Measurements from ENCODE around the gene CDK2AP2.
"Not testable (repeated sequence)": the region's sequence is repeated elsewhere in the genome, so short reads cannot be mapped to it uniquely, and the experiment has no call there.

The CDK2AP2 gene

DNA sequence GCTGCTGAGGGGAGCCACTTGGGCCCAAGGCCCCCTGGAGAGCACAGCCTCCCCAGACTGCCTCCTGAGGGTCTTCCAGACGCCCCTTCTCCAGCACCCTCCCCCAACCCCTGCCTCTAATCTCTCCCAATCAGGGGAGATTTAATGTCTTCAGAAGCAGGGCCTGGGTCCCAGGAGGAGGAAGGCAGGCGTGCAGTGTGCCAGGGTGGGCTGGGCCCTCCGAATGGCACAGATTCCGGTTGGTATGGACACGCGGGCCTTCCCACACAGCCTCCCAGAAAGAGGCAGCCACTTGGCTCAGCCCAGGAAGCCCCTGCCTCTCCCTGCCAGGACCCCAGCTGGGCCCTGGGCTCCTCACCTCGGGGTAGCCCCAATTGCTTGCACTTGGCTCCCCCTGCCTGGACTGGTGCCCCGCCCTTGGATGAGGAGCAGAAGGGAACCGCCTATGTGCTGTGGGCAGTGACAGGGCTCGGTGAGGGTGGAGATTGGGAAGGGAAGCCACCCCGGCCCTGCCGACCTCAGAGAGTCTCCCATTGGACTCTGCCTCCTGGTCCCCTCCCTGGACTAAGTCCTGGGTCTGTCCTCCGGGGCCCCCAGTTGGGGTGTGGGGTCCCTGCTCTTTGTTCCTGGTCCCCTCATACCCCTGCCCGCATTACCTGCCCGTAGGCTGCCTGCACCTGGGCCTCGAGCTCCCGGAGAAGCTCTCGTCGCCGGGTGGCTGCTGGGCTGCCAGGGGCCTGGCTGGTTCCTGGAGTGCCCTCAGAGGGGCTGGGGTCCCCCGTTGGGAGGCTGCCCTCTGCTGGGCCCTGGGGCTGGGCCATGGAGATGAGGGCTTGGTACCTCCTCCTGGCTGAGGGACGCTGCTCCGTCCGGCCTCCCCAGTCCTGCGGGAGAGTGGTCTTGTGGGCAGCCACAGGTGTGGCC, 15.9 kb upstream of the CDK2AP2 start:
- no peak for DNase-seq

DNA sequence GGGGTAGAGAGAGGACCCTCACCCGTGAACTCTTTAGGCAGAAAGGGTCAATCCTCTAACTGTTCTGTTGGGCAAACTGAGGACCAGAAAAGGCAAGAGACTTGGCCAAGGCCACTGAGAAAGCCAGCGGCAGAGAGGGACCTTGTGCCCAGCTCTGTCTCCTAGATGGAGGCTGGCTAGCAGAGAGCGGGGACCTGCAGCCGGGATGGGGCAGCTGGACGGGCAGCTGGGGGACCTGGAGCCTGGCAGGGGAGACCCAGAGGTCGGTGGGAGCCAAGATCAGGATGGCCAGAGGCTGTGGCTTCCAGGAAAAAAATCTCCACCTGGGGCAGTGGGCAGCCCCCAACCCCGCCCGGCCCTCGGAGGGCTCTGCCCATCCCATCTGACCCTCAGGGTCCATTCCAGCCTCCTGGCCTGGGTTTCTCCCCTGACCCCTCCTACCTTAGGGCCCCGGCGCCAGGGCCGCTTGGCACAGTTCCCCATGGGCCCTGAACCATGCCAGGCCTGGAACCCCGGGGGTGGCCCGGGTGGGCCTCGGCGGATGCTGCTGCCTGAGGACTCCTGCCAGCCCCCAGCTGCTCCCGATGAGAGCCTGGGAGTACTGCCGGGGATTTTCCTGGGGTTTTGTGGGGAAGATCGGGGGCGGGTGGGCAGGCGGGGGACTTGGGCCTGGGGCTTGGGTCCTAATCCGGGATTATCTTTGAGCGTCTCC, 15.0 kb upstream of the CDK2AP2 start, which contains the start of gene CABP2:
TSS of gene CABP2 (minus strand) at position 603 of the 712 bp plus-strand sequence. CDS start at position 483, 120 bp downstream.
- DNase-seq: peak; percentile 12 to 39

DNA sequence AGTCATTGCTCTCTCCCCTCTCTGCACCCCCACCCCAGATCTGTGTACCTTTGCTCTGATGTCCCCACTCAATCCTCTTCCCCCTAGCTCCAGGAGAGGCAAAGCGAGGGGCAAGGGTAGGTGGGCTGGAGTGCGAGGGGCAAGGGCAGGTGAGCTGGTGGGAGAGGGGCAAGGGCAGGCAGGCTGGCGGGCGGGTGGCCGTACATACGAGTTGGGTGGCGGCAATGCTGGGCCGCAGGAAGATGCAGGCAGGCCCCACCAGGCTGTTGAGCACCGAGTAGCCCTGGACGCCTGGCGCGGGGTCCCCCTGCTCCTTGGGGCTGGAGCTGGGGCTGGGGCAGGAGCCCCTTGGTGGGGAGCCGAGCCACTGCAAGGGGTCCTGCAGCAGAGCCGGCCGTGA, 14.4 kb upstream of the CDK2AP2 start:
- DNase-seq: no peak

DNA sequence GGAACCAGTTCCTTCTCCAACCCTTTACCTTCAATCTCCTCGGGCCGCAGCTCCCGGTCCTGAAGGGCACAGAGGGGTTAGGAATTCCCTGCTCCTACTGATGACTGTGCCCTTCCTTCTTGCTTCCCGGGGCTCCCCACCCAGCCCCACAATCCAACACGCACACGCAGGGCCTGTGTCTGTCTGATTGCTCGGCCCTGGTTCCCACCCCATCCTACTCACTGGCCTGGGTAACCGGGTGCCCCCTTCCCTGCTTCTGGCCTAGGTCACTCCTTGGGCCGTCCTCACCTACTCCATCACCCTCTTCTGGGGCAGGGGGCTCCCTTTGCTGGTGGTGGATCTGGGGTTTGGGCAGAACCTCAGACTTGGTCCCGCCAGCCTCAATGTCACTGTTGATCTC, 14.0 kb upstream of the CDK2AP2 start:
- no peak for DNase-seq

DNA sequence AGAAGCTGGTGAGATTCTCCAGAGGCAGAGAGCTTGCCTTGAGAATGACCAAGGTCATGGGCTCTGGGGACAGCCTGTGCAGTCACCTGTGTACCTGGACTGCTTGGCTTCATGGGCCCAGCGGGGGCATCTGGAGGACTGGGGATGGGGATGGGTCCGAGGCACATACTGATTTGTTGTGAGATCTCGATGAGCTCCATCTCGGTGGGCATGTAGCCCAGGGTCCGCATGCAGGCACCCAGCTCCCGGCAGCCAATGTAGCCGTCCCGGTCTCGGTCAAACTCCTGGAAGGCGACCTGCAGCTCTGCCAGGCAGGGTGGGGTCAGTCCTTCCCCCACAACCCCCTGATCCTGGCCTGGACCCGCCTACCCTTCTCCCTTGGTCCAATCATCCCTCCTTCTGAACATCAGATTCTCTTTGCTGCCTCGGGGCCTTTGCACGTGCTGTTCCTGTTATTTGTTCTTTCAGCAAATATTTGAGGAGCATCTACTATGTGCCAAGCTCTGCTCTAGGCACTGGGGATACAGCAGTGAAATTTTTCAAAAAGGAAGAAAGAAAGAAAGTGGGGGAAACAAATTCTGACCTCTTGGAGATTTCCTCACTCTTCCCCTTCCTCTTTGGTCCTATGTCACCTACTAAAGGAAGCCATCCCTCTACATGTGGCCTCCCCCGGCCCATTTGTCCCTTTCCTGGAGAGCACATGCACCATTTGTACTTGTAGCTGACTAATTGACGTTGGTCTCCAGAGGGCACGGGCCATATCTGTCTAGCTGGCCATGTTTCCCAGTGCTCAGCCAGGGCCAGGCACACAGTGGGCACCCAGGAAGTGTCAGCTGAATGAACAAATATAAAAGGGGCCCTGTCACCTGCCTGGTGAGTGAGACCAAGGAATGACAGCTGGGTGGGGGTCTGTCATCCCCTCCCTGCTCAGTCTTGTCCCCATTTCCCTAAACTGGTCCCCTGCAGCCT, 13.2 kb upstream of the CDK2AP2 start:
- no peak for DNase-seq

DNA sequence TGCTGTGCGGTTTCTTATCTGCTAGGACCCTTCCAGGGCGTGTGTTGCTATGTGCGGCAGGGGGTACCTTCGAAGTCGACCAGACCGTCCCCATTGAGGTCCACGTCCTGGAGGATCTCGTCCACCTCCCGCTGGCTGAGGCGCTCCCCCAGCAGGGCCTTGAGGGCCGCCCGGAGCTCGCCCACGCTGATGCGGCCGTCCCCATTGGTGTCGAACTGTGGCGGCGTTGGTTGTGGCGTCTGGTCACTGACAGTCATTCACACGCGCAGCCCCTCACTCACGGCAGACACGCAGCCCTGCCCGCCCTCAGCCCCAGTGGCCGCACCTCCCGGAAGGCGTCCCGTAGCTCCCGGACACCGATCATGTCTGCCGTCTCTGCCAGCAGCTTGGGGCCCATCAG, 11.8 kb upstream of the CDK2AP2 start:
- no peak for DNase-seq

DNA sequence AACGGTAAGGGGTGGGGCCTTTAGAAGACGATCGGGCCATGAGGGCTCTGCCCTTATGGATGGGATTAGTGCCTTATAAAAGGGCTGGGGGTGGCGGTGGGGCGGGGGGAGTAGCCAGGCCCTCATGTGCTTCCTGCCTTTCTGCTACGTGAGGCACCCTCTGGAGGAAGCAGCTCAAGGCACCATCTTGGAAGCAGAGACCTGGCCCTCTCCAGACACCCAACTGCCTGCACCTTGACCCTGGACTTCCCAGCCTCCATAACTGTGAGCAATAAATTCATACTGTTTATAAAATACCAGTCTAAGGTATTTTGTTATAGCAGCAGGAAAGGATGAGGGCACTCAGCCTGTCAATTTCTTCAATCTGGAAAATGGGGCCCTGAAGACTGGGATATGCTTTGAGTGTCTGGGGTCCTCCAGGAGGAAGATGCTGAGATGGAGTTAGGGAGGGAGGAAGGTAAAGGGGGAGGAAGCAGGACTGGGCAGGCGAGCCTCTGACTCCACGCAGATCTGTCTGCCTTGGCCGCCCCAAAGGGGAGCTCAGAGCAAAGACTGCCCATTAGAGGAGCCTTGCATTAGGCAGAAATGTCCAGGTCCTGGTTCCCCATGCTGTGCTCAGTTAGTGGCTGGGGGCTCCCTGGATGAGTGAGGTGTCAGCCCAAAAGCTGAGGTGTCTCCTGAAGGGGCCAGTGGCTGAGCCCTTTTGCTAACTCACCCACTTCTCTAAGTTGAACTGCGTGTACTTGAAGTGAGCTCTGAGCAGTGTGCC, 10.0 kb upstream of the CDK2AP2 start:
- peak in 1 of 2 experiments; percentile 31 for DNase-seq

DNA sequence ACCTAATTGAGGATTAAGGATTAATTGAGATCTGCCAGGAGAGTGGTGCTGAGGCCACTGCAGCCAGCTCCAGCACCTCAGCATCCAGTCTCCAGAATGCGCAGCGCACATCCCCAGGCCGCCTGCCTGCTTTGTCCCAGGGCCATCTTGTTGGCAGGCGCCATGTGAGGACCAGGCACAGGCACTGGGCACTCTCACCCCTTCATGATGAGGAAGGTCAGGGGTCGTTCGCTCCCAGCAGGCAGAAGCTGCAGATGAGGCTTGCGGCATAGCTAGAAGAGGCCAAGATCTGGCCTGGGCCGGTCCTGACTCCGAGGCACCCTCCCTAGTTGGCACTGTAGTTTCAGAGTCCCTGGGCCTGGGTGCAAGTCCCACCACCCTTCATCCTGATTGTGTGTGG, 8.8 kb upstream of the CDK2AP2 start:
- DNase-seq: no peak

DNA sequence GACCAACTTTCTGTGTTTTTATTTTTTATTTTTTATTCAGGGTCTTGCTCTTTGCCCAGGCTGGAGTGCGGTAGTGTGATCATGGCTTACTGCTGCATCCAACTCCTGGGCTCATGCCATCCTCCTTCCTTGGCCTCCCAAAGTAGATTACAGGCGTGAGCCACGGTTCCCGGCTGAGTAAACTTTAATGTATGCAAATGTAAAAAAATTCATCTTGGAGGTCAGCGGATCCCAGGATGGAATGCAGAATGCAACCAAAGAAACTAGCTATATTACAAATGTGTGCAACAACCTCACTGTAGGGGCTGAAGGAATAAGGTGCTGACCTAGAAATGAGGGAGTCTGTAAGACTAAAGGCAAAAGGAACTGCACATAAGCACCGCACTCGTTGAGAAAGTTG, 6.2 kb upstream of the CDK2AP2 start:
- DNase-seq: no peak

DNA sequence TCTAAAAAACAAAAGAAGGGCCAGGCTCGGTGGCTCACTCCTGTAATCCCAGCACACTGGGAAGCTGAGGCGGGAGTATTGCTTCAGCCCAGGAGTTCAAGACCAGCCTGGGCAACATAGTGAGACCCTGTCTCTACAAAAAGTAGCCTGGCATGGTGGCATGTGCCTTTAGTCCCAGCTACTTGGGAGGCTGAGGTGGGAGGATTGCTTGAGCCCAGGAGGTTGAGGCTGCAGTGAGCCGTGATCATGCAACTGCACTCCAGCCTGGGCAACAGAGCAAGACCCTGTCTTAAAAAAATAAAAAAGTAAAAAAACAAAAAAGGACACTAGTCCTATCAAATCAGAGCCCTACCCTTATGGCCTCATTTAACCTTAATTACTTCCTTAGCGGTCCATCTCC, 3.6 kb upstream of the CDK2AP2 start:
- not testable (repeated sequence) for DNase-seq

DNA sequence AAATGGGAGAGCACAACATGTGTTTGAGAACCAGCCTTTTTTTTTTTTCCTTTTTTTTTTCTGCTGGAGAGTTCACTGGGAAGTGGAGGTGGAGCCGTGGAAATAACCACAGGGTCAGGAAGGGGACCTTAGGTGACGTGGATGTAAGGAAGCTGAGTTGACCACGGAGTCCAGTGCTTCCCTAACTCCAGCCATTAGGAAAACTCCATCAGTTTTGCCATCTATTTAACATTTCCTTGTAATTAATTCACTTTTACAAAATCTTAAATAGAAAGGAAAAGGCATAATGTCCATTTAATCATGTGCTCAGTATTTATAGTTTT, 2.0 kb upstream of the CDK2AP2 start:
- DNase-seq: no peak

DNA sequence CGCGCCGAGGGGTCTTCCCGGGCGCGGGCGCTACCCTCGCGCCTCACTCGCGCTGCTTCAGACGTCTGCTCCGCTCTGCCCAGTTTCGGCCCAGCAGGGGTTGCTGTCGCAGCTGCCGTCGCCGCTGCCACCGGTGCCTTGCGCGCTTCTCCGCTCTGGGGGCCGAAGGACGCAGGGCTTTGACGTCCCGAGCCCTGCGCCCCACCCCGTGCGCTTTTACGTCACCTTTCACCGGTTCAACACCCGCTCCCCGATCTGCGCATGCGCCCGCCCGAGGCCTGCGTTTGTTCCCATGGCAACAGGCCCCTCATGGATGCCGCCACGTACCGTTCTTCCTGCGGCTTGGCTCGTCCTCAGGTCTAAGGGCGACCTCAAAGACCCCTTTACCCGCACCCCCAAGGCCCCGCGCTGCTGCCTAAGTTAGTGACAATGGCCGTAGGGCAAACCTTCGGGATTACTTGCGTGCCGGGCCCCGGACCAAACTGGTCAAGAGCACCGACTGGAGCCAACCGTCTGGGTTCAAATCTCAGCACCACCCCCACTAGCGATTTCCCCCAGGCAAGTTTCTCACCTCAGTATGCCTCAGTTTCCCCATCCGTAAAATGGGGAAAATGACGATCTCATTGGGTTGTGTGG, 642 bp upstream of the CDK2AP2 start:
- peak; percentile 91 to 96 for DNase-seq

DNA sequence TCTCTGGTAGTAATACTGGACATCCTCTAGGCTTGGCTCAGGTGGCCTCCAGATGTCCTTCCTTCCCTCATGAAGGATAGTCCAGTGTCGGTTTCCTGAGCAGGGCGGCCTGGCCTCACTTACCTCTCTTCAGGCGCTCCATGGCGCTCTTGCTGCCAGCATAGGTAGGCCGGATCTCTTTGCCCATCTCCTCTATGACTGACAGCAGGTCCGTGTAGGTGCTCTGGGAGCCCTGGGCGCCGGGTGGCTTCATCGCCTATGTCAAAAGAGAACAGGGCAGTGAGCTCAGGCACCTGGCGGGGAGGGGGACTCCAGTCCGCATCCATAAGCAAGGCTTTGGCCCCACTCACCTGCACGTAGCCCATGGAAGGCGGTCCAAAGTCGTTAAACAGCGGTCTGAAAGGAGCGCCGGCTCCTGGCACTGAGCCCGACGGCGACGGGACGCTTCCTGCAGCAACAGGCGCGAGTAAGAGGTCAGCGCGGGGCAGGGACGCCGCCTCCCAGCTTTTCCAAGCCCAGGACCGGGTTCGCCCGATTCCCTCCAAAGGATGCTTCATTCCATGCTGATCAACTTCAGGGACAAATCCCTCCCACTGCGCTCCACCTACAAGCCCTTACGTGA, 609 bp downstream of the CDK2AP2 start:
- DNase-seq: no peak

DNA sequence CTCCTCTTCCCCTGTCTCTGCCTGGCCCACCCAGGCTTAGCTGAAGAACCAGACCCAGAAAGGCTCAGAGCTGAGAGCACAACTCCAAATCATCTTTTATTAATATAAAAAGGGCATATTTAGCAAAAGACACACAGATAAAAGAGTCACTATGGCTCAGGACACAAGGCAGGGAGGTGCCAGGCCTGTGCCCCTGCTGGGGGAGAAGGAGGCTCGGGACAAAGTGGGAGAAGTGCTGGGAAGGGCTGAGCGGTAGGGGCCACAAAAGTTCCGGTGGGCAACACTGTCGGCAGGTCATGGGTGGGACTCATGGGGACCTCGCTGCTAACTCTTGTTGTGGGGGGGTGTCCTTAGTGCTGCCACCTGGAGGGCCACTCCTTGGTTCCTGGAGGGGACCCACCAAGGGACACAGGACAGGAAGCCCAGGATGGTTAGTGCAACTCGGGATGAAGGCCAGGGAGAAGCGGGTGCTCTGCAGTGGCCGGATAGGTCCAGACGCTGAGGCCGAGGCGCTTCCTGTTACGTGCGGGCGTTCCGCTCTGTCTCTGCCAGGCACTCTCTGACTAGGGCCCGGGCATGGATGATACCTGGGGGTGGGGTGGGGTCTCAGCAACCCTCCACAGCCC, 1.4 kb downstream of the CDK2AP2 start:
- DNase-seq: no peak

DNA sequence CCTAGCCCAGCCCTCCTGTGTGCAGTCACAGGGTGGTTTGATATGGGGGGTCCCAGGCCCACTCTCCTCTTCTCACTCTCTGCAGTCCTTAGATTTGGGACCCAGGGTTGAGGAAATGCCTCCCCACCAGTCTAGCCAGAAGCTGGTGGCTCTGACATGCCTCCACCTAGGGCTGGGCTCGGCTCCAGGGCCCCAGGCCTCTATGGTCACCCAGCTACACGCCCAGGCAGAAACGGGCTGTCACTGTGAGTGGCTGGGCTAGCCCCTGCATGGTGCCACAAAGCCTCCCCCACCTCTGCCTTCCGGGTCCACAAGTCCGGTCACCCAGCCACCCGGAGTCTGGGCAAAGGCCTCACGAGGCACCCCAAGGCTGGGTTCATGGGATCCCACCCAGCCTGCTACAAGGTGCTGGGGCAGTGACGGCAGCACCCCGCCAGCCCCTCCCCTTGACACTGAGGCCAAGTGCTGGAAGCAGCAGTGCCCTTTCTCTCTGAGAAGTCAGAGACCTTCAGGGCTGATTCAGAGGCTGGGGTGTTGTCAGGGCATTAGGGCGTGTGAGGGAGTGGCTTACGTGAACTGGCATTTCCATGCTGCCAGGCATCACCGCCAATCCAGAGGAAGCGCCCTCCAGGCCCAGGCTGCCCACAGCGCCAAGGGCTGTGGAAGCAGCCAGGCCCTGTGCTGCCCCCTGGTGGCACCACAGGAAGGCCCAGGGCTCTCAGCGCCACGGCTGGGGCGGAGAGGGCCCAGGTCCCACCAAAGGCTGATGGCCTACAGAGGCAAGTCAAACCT, 2.2 kb downstream of the CDK2AP2 start:
- peak; percentile 45 to 79 for DNase-seq

DNA sequence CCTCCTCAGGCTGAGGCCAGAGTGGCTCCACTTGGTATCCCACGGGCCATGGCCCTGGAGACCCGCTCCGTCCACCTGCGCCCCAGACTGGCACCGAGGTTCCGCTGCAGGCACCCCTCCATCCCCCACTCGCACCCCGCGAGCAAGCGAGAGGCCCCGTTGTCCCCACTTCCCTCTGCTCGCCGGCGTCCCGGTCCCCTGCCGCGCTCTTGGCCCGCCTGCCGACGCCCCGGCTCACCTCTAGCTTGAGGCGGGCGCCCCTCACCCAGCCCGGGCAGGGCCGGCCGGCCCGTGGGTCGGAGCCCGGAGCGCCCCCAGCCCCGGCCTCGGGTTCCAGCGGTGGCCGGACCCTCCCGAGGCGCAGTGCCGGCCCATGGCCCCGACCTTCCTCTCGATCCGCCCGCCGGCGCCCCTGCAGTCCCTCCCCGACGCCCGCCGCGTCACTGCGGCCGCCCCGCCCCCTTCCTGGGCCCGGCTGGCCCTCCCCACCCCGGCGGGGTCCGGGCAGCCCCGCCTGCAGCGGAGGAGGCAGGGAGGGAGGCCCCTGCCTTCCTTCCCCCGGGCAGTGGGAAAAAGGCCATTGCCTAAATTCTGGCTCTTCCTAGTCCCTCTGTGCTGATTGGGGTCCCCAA, 2.9 kb downstream of the CDK2AP2 start, which contains the start of gene PITPNM1:
TSS of gene PITPNM1 (minus strand) at position 414 of the 632 bp plus-strand sequence. CDS start 1,183 bp downstream, outside the sequence.
- DNase-seq: no peak

DNA sequence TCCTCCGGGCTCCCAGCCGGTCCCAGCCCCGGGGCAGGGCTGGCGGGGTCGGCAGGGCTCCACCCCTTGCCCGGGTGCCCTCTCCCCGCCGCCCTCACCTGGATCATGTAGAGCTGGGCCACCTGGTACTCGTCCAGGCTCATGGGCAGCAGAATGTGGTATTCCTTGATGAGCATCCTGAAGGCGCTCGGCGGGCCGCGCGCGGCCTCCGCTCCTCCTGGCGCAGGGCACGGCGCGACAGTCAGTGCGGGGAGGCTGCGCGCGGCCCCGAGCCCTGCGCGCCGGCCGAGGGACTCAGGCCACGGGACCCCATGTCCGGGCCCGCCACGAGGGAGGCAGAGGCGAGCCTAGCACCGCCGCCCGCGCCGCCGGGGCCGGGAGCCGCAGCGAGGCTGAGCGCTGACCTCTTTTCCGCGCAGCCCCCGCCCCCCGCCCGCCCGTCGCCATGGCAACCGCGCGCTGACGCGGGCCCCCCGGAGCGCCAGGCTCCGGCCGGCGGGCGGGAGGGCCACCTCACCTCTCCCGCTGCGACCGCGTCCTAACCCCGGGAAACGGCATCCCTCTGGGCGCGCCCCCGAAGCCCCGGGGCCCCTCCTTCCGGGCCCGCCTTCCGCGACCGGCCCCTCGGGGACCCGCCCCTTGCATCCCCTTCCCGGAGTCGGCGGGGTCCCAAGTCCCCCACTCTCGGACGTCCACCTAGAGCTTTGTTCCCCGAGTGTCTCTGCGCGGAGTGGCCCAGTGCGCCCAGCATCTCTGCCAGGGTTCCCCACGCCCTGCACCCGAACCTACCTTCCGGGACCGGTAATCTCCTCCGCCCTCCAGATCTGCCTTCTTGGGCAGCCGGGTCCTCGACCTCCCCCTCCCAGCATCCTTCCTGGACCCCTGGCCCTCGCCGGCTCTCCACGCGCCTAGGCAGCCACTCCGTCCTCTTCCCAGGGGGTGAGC, 3.7 kb downstream of the CDK2AP2 start:
- DNase-seq: no peak

All from NCI-H524 (cell line).